Coronary artery (tissue), 2 donors: Measurements from ENCODE around the gene TMEM132C.

Experiments
- DNase-seq: peaks from one replicate; pipeline ENCODE4 v3.0.0-alpha.2; 2017; ENCODE audit warnings: low spot score
- H3K27ac ChIP-seq, 2 donors: fragments of 200-600 bp; sonication (generic); one replicate each; pipeline ENCODE4 v1.5.1; 2016 to 2019
- H3K4me3 ChIP-seq: fragments of 200-600 bp; sonication (generic); 2 replicates; pipeline ENCODE4 v1.5.1; 2016; ENCODE audit warnings: mild to moderate bottlenecking, moderate library complexity
- TF ChIP-seq, protein P1 (sequence below): fragments of 200-600 bp; sonication (generic); IDR thresholded peaks from one replicate; pipeline ENCODE4 v1.5.1; 2019; ENCODE audit warnings: antibody characterized with exemption

TMEM132C gene

DNA sequence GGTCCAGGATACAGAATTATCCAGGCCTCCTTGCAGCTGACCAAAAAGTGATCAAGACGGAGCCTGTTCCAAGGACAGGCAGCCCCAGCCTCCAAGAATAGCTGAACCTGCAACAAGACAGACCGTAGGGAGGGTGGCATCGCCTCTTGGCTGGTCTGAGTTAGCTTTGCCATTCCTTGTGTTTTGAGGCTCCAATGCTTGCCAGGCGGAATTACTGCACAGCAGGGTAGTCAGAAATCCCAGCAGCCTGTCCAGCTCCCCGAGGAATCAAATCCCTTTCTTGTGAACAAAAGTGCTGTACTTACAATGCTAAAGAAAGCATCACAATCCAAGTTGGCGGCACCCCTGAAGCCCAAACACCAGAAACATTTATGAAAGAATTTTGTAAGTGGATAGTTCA, 246.9 kb downstream of the TMEM132C start:
- TF ChIP-seq, protein P1, sequence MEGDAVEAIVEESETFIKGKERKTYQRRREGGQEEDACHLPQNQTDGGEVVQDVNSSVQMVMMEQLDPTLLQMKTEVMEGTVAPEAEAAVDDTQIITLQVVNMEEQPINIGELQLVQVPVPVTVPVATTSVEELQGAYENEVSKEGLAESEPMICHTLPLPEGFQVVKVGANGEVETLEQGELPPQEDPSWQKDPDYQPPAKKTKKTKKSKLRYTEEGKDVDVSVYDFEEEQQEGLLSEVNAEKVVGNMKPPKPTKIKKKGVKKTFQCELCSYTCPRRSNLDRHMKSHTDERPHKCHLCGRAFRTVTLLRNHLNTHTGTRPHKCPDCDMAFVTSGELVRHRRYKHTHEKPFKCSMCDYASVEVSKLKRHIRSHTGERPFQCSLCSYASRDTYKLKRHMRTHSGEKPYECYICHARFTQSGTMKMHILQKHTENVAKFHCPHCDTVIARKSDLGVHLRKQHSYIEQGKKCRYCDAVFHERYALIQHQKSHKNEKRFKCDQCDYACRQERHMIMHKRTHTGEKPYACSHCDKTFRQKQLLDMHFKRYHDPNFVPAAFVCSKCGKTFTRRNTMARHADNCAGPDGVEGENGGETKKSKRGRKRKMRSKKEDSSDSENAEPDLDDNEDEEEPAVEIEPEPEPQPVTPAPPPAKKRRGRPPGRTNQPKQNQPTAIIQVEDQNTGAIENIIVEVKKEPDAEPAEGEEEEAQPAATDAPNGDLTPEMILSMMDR, result no peak
- DNase-seq, result no peak

DNA sequence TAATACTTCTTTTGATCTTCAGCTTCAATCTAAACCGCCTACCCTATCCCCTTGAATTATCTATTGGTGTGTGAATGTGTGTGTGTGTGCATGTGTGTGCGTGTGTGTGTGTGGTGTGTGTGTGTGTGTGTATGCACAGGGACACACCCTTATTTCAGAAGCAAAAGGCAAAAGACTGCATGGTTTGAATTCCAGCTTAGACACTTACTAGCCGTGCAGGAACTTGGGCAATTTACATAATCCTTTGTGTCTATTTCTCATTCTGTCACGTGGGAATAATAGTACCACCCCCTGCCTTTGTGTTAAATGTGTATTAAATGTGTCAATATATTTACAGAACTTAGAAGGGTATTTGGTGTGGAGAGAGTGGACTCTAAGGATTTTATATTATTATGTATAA, 251.7 kb downstream of the TMEM132C start:
- TF ChIP-seq, protein P1, result no peak
- H3K4me3 ChIP-seq, result no peak overlapping the region
- DNase-seq, result no peak
- H3K27ac ChIP-seq, result no peak overlapping the region

More for the DNA sequence above, 246.9 kb downstream of the TMEM132C start:
- H3K27ac ChIP-seq, result no peak overlapping the region
- no peak overlapping the region for H3K4me3 ChIP-seq

DNA sequence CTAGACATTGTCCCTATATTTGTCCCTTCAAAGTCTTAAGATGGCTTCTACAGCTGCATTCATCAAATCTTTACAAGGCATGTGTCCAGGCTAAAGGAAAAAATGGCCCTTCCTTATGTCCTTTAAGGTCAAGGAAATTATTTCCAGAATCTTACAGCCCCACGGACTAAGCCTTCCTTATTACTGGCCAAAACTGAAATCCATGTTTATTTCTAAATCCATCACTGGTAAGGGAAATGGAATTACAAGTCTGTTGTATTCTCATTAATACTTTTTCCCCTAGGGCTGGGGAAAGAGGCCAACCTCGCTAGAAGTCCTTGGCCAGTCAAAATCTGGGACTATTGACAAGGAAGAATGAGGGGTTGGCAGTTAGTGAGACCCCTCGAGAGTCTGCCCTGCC, 252.5 kb downstream of the TMEM132C start:
- no peak for DNase-seq
- H3K4me3 ChIP-seq, result no peak overlapping the region
- TF ChIP-seq, protein P1, result no peak
- no peak overlapping the region for H3K27ac ChIP-seq

DNA sequence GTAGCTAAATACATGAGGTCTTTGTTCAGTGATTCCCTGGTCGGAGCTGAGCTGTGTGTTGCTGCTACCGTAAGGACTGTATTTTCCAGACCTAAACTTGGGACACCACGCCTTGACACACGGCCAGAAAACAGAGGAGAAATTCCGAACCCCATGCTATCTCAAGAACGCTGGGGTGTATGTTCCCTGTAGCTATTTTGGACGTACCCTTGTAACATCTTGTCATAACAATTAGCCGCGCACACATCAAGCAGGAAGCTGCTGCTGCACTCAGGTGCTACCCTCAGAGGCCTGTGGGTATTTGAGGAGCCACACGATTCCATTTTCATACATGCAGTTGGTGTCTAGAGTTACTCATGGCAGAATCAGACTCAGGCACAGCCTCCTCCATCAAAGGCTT, 255.0 kb downstream of the TMEM132C start:
- no peak overlapping the region for H3K4me3 ChIP-seq
- no peak overlapping the region for H3K27ac ChIP-seq
- no peak for DNase-seq
- TF ChIP-seq, protein P1, result no peak

DNA sequence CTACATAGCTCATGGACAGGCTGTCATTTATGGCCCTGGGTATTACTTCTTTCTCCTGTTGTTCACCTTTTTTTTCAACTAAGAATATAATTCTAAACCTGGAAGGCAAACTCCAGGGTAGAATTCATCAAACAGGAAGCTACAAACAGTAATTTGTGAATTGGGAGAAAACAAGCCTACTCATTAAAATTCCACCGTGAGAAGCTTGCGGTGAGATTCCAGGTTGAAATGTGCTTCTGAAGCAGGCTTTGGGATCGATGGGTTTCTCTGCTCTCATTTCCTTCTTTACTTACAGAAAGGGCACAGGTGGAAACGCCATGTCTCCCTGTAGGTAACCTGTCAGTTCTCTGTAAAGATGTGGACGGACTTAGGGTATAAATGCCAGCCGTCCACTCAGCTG, 257.5 kb downstream of the TMEM132C start:
- no peak overlapping the region for H3K27ac ChIP-seq
- no peak for DNase-seq
- TF ChIP-seq, protein P1, result no peak
- H3K4me3 ChIP-seq, result no peak overlapping the region

DNA sequence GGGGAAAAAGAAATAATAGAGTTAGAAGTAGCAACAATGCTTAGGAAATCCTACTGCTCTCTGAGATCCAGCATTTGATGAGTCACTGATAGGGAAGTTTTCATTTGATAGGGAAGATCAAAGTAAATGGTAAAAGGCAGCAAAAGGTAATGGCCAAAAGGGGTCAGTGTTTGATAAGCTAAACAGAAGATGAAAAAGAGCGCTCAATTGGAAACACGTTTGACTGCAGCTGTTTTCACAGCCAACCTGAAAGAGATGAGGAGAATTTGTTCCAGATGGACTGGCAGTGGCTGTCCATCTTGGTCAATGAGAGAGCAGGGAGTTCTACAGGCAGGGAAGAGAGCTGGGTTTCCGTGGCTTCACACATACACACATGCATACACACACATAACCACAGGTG, 264.2 kb downstream of the TMEM132C start:
- Histone ChIP-seq H3K4me3 (no peak overlapping the region), H3K27ac (no peak overlapping the region)
- TF ChIP-seq, protein P1, result no peak
- no peak for DNase-seq

DNA sequence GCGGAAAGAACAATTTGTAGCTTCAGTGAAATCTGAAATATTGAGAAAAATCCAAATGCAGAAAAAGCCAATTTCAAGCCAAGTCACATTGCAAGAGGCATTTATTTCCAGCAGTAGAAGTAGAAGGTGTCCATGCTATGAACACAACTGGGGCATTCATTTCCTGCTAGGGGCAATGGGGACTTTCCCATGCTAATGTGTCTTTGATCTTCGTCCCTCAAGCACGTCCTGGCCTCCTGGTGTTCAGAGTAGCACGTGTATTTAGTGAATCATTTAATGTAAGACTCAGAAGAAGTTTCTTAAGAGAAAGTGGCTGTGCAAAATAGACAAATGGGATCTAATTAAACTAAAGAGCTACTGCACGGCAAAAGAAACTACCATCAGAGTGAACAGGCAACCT, 267.9 kb downstream of the TMEM132C start:
- TF ChIP-seq, protein P1, result no peak
- no peak for DNase-seq

More for the DNA sequence above, 267.9 kb downstream of the TMEM132C start:
- Histone ChIP-seq H3K4me3 (no peak overlapping the region), H3K27ac (no peak overlapping the region)
